Stimulated activated CD8-positive, alpha-beta memory T cell treated with anti-CD3 and anti-CD28 coated beads, Interleukin-4, amount 100 ng/mL, for 1 hour (primary cell): ENCODE results near the gene SFRP5.

Experiments used
- DNase-seq, 2 donors: peaks; one replicate each; pipeline ENCODE4 v3.0.0-alpha.2; 2020; ENCODE audit warnings: low read depth in 2 of 2, low spot score in 1 of 2

Gene SFRP5

DNA sequence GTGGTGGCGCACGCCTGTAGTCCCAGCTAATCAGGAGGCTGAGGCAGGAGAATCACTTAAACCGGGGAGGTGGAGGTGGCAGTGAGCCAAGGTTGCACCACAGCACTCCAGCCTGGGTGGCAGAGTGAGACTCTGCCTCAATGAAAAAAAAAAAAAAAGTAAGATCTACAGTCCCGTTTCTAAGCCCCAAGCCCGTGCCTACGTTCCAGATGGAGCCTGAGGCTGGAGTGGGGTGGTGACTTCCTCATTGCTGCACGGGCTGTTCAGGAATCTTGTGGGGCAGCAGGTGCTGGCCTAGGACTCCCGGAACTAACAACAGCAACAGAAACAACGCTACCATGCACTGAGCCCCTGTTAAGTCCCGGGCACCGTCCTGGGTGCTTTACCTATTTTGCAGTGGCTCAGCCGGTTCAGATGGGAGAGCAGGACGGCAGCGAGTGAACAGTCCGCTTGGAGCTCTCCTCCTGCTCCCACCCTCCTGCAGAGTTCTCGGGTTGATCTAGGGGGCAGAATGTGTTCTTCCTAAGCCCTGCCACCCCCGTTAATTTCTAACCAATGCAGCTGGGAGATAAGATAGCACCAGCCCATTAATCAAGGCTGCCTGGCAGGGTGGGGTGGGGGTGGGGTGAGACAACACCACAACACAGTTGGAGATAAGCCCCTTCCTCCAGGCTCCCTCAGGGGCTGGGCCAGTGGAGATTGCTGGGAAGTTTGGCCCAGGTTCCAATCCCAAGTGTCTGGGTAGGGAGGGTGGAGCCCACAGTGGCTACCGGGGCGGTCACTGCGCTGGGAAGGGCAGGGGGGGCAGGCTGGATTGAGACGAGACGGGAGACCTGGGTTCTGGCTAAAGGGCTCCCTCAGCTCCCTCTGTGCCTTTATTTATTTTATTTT lies 17.0 kb upstream of the SFRP5 start:
- DNase-seq = no peak

GRCh38 chr10:97785731-97786130 lies 13.9 kb upstream of the SFRP5 start:
- no peak for DNase-seq

DNA sequence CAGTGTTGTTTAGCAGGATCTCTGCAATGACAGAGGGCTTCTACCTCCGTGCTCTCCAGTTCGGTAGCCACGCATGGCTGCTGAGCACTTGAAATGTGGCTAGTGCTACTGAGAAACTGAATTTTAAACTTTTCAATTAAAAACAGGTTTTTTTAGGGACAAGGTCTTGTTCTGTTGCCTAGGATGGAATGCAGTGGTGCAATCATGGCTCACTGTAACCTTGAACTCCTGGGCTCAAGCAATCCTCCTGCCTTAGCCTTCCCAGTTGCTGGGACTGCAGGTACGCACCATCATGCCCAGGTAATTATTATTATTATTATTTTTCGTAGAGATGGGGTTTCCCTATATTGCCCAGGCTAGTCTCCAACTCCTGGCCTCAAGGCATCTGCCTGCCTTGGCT lies 13.4 kb upstream of the SFRP5 start:
- no peak for DNase-seq

DNA sequence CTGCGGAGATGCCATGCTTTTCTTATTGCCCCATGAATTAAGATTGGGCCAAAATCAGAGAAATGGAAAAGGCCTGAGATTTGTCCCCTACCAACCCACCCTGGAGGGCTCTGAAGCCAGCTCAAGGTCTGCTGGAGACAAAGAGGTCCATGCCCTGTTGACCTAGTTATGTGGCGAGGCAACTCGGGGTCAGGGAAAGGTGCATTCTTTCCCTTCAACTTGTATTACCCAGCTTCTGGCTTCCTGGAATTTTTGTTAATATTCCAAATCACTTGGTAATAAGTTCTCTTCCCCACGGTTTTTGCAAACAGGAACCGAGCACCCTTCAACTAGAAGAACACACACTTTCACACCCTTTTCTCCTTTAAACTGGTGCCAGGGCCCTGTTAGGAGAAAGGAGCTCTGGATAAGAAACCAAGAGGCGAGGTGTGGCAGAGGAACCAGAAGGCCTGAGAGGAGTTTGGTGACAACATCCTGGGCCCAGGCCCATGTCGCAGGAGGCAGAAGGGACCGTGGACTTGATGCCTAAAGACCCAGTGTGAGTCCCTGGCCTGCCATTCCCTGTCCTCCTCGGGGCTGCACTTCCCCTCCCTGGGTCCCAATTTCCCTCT lies 12.5 kb upstream of the SFRP5 start:
- DNase-seq = no peak

DNA sequence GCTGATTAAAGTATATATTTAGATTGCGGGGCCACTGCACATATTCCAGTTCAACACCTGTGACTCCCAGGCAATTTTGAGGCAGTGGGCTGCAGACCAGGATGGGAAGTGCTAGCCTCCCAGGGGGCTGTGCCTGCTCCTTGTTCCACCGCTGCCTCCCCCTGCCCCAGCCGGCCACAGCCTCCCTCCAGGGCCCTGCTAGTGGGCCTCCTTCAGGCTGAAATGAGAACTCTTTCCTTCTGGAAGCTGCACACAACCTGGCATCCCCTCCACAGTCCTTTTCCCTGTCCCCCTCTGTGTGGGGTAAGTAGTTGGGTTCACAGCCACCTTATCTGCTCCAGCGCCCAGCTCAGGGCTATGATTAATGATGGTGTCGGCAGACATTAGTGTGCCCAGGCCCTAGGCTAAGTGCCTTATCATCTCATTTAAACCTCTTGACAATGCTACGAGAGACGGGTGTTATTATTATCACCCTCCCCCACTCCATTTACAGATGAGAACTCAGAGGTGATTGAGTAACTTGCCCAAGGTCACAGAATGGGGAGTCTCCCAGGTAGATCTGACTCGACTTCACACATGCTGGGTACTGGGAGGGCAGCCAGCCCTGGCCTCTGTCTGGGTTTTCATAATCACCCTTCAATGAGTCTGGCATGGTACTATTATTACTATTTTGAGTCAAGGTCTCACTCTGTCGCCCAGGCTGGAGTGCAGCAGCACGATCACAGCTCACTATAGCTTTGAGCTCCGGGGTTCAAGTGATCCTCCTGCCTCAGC lies 10.8 kb upstream of the SFRP5 start:
- no peak for DNase-seq

DNA sequence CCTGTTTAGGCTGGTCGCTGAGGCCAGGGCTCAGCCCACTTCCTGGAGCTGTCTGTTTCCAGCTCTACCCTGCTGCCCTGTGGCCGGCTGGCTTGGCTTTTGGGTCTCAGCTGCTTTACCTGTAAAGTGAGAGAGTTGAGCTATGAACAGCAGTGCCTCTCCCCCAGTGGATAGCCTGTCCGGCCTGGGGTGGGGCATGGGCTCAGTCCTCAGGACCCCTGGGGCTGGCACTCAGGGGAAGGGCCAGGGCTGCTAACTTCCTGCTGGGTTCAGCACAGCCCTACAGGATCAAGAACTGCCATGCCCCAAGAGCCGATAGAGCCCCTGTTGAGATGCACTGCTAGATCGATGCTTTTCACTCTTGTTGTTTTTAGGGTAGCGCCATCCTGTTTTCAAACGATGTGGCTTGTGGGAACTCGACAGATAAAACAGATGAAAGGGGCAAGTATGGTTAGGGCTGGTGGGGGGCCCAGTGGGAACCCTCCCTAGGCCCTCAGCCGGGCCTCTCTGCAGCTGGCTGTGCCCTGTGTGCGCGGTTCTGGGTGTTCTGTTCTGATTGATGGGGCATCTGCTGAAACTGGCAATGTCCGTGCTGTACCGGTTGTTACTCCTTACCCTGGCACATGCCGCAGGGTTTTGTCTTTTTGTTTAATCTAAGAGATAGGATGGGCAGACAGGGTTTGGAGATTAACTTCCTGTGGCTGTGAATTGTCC lies 10.0 kb upstream of the SFRP5 start:
- no peak for DNase-seq

- DNase-seq = no peak
Observed at GRCh38 chr10:97780841-97781617, 9.2 kb upstream of the SFRP5 start.

GRCh38 chr10:97779975-97780374 lies 8.2 kb upstream of the SFRP5 start:
- no peak for DNase-seq

- DNase-seq = no peak
Observed at GRCh38 chr10:97779492-97779891, 7.7 kb upstream of the SFRP5 start.

DNA sequence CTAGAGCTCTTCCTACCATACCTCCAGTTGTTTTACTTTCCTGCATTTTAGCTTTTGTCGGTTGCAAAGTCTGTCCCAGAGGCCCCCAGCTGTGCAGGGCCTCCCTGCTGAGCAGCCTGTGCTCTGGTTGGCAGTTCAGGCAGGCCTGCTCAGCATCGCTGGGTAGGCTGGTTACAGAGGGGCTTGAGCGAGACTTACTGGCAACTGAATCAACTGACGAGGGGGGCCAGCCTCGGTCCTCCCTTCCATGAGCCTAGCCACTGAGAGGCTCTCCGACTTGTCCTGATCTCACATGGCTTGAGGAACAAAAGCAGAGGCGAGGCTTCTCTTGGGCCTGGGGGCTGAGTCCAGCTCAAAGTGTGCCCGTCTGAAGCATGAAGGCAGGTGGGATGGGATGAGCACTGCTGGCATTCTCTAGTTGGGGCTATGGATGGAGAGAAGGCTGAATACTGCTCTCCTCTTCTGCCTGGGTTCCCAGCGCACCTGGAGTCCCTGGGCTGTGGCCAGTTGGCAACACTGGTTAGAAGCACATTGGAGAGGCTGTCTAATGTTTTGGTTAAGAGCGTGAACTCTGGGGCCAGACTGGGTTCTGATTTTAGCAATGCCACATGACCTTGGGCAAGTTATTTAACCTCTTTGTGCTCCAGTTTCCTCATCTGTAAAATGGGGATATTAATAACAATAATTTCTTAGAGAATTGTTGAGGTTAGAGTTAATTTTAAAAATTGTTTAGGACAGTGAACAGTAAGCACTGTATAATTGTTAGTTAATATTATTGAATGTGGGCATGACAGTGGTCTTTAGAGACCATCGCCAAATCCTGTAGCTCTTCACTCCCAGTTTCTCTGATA lies 6.9 kb upstream of the SFRP5 start:
- no peak for DNase-seq

GRCh38 chr10:97777143-97777542 lies 5.3 kb upstream of the SFRP5 start:
- no peak for DNase-seq

GRCh38 chr10:97774811-97775294 lies 3.1 kb upstream of the SFRP5 start:
- no peak for DNase-seq

GRCh38 chr10:97773096-97773495 lies 1.3 kb upstream of the SFRP5 start:
- DNase-seq = no peak

- no peak for DNase-seq
Observed at GRCh38 chr10:97771055-97771891, 526 bp downstream of the SFRP5 start.

- no peak for DNase-seq
Observed at GRCh38 chr10:97770255-97770654, 1.5 kb downstream of the SFRP5 start.

DNA sequence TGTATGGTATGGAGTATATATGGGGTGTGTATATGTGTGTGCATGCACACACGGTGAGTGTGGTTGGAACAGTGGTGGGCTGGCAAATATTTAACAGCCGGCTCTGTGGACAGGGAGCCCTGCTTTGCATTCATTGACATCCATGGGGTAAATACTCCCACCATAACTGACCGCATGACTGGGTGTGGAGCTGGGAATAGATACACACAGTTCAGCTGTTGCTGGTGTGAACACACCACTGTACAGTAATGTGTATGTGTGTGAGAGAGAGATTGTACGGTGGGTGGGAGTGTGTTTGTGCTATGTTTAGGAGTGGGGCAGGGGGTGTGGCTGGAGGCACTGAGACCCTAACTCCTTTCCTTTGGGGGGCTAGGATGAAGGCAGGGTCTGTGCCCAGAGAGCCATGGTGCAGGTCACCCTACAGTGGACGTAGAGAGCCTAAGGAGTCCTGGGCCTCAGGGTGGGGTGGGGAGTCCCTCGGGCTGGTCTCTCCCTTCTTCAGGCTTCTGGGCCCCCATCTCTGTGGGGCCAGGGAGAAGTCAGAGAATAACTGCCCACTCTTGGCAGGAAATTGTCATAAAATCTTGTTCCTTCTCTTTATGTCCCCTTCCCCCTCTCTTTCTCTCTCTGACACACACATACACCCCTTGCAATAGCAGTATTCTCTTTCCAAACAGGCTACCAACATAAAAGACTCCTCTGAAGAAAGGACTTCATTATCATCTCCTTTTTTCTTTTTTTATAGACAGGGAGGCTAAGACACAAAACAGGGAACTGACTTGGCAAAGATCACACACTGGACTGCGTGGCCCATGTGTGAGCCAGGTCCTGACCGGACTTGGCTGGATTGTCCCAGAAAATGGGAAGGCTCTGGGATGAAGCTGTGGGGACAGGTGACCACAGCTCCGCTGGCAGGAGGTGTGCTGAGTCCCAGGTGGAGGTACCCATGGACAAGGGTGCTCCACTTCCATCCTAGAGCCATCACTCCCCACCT lies 3.2 kb downstream of the SFRP5 start:
- no peak for DNase-seq
